H9 (cell line): ENCODE measurements around the gene TCIRG1. TPM values are rescaled to one million over a fixed set of nuclear protein-coding genes. Genes with fewer than 3 reads are reported as not detected.

Experiments
- DNase-seq: peaks from one replicate; pipeline ENCODE4 v3.0.0-alpha.2; 2017
- H2AFZ ChIP-seq: one replicate; pipeline ENCODE4 v1.6.1; 2013; ENCODE audit warnings: mild to moderate bottlenecking, low read length, control low read depth, moderate library complexity
- H2AK5ac ChIP-seq: 2 replicates; pipeline ENCODE4 v1.6.1; 2013; ENCODE audit warnings: low read length, control low read depth, mixed read lengths; ENCODE audit not compliant: insufficient read length
- H2BK120ac ChIP-seq: one replicate; pipeline ENCODE4 v1.6.1; 2013; ENCODE audit warnings: low read depth, mild to moderate bottlenecking, low read length, control low read depth, inconsistent platforms; ENCODE audit not compliant: poor library complexity, severe bottlenecking
- H2BK12ac ChIP-seq: 2 replicates; pipeline ENCODE4 v1.6.1; 2013; ENCODE audit warnings: low read length, control low read depth, mixed read lengths, low read depth; ENCODE audit not compliant: insufficient read length
- H2BK15ac ChIP-seq: 2 replicates; pipeline ENCODE4 v1.6.1; 2013; ENCODE audit warnings: low read depth, low read length, control low read depth
- H2BK20ac ChIP-seq: one replicate; pipeline ENCODE4 v1.6.1; 2013; ENCODE audit warnings: low read depth, mild to moderate bottlenecking, low read length, control low read depth, inconsistent platforms; ENCODE audit not compliant: poor library complexity, severe bottlenecking
- H2BK5ac ChIP-seq: 2 replicates; pipeline ENCODE4 v1.6.1; 2013; ENCODE audit warnings: low read length, control low read depth, mixed read lengths; ENCODE audit not compliant: insufficient read length
- H3K14ac ChIP-seq: 2 replicates; pipeline ENCODE4 v1.6.1; 2013; ENCODE audit warnings: low read length, control low read depth; ENCODE audit not compliant: insufficient read depth
- H3K18ac ChIP-seq: 2 replicates; pipeline ENCODE4 v1.6.1; 2013; ENCODE audit warnings: low read depth, mild to moderate bottlenecking, mixed read lengths, low read length, control low read depth; ENCODE audit not compliant: insufficient read length
- H3K23ac ChIP-seq: 2 replicates; pipeline ENCODE4 v1.6.1; 2013; ENCODE audit warnings: low read length, control low read depth, mixed read lengths, low read depth; ENCODE audit not compliant: insufficient read length
- H3K23me2 ChIP-seq: 2 replicates; pipeline ENCODE4 v1.6.1; 2013; ENCODE audit warnings: low read depth, mild to moderate bottlenecking, mixed read lengths, low read length, control low read depth; ENCODE audit not compliant: insufficient read length, poor library complexity, severe bottlenecking
- H3K27ac ChIP-seq: 2 replicates; pipeline ENCODE4 v1.5.1; 2013; ENCODE audit warnings: low read length, control low read depth, mixed read lengths, low read depth; ENCODE audit not compliant: insufficient read length
- H3K27me3 ChIP-seq: 2 replicates; pipeline ENCODE4 v1.6.1; 2013; ENCODE audit warnings: low read length, control low read depth, inconsistent platforms; ENCODE audit not compliant: insufficient read depth
- H3K4ac ChIP-seq: 2 replicates; pipeline ENCODE4 v1.6.1; 2013; ENCODE audit warnings: low read depth, mild to moderate bottlenecking, control low read depth, inconsistent platforms, low read length, moderate library complexity
- H3K4me1 ChIP-seq: 2 replicates; pipeline ENCODE4 v1.6.1; 2013; ENCODE audit warnings: low read length, control low read depth, inconsistent platforms; ENCODE audit not compliant: insufficient read depth
- H3K4me2 ChIP-seq: 2 replicates; pipeline ENCODE4 v1.6.1; 2013; ENCODE audit warnings: low read length, control low read depth, mixed read lengths; ENCODE audit not compliant: insufficient read length, insufficient read depth
- H3K56ac ChIP-seq: 2 replicates; pipeline ENCODE4 v1.6.1; 2013; ENCODE audit warnings: low read depth, mild to moderate bottlenecking, mixed read lengths, low read length, control low read depth; ENCODE audit not compliant: insufficient read length
- H3K79me1 ChIP-seq: 2 replicates; pipeline ENCODE4 v1.6.1; 2013; ENCODE audit warnings: low read depth, mild to moderate bottlenecking, moderate library complexity, low read length, control low read depth, inconsistent platforms; ENCODE audit not compliant: insufficient read depth, poor library complexity, severe bottlenecking
- H3K79me2 ChIP-seq: 2 replicates; pipeline ENCODE4 v1.6.1; 2013; ENCODE audit warnings: low read length, control low read depth, inconsistent platforms; ENCODE audit not compliant: insufficient read depth
- H3K9ac ChIP-seq: 2 replicates; pipeline ENCODE4 v1.6.1; 2013; ENCODE audit warnings: low read length, control low read depth, mixed read lengths; ENCODE audit not compliant: insufficient read length; ENCODE audit errors: extremely low read depth
- H3K9me3 ChIP-seq: one replicate; pipeline ENCODE4 v1.6.1; 2013; ENCODE audit warnings: low read depth, low read length, inconsistent platforms; ENCODE audit not compliant: control insufficient read depth
- H3T11ph ChIP-seq: one replicate; pipeline ENCODE4 v1.6.1; 2013; ENCODE audit warnings: mild to moderate bottlenecking, low read length, control low read depth, inconsistent platforms
- H4K20me1 ChIP-seq: one replicate; pipeline ENCODE4 v1.6.1; 2013; ENCODE audit not compliant: control insufficient read depth, insufficient read length, insufficient read depth
- H4K5ac ChIP-seq: 2 replicates; pipeline ENCODE4 v1.6.1; 2013; ENCODE audit warnings: low read depth, mild to moderate bottlenecking, mixed read lengths, low read length, control low read depth; ENCODE audit not compliant: insufficient read length
- H4K8ac ChIP-seq: replicated peaks from 2 replicates; pipeline ENCODE4 v1.6.1; 2013; ENCODE audit warnings: low read length, control low read depth, mixed read lengths, low read depth; ENCODE audit not compliant: insufficient read length
- H4K91ac ChIP-seq: 2 replicates; pipeline ENCODE4 v1.6.1; 2013; ENCODE audit warnings: low read depth, mild to moderate bottlenecking, moderate library complexity, mixed read lengths, low read length, control low read depth; ENCODE audit not compliant: insufficient read length
- H3K27ac Mint-ChIP-seq, 3 experiments: 2 replicates in 2 of 3; 3 replicates in 1 of 3; pipeline ENCODE4 v1.8.0; 2020 to 2021; ENCODE audit warnings: mixed read lengths in 3 of 3, mild to moderate bottlenecking in 1 of 3, moderate library complexity in 1 of 3
- H3K27me3 Mint-ChIP-seq: 2 replicates; pipeline ENCODE4 v1.8.0; 2021; ENCODE audit warnings: low read depth, mild to moderate bottlenecking, moderate library complexity, mixed read lengths
- H3K36me3 Mint-ChIP-seq, 3 experiments: 2 replicates in 2 of 3; 3 replicates in 1 of 3; pipeline ENCODE4 v1.8.0; 2020 to 2021; ENCODE audit warnings: low read depth in 3 of 3, mixed read lengths in 3 of 3; ENCODE audit not compliant: insufficient read depth in 1 of 3
- H3K4me1 Mint-ChIP-seq, 2 experiments: 2 replicates each; pipeline ENCODE4 v1.8.0; 2020; ENCODE audit warnings: mixed read lengths in 2 of 2
- H3K4me3 Mint-ChIP-seq, 2 experiments: 2 replicates in 1 of 2; 3 replicates in 1 of 2; pipeline ENCODE4 v1.8.0; 2020 to 2021; ENCODE audit warnings: mild to moderate bottlenecking in 2 of 2, mixed read lengths in 2 of 2, moderate library complexity in 1 of 2
- H3K9me3 Mint-ChIP-seq, 2 experiments: 2 replicates in 1 of 2; 3 replicates in 1 of 2; pipeline ENCODE4 v1.8.0; 2020; ENCODE audit warnings: mild to moderate bottlenecking in 2 of 2, mixed read lengths in 2 of 2, moderate library complexity in 1 of 2
- CTCF ChIP-seq: fragments of 200-600 bp; sonication (generic); conservative IDR thresholded peaks from 3 replicates; pipeline ENCODE4 v1.8.0; 2021; ENCODE audit warnings: antibody characterized with exemption, mild to moderate bottlenecking
- WGBS: extraction: QIAGEN DNeasy Blood & Tissue Kit; methylation state at CpG from one replicate; pipeline ENCODE4 v1.1.7; 2013; ENCODE audit warnings: missing lambda C conversion rate, low lambda C conversion rate, mixed read lengths; ENCODE audit not compliant: insufficient read length; ENCODE audit errors: extremely low coverage; 5-methylcytosine and 5-hydroxymethylcytosine counted together
- total RNA-seq: library from RNA; stranded (reverse); gene quantifications from 2 replicates; pipeline ENCODE4 v1.2.1, GENCODE V29; 2021

TCIRG1 gene
- total RNA-seq, 1 experiment from 2014 or later = 24.4 TPM

- H2AFZ ChIP-seq = no peak overlapping the region
- no peaks in the 10 kb centered on the region for H3K79me2 ChIP-seq
- H3K79me1 ChIP-seq = no peaks in the 10 kb centered on the region
- no peaks in the 10 kb centered on the region for H4K20me1 ChIP-seq
- Mint-ChIP-seq H3K27ac (no peak overlapping the region), H3K4me3 (no peak overlapping the region), H3K9me3 (no peaks in the 10 kb centered on the region), H3K4me1 (peaks cover 11 to 23% of the 10 kb centered on the region in 2 experiments), H3K36me3 (peaks cover 0 to 2% (median 0%) of the 10 kb centered on the region in 3 experiments; a peak in 3 of 7 replicates), H3K27me3 (no peaks in the 10 kb centered on the region; the same call in 1 of the 2 replicates)
- no peak overlapping the region for H4K5ac ChIP-seq
- no peak overlapping the region for H3K4me2 ChIP-seq
- no peak overlapping the region for H2BK120ac ChIP-seq
- no peaks in the 10 kb centered on the region for H3K27me3 ChIP-seq
- H3K4me1 ChIP-seq = no peaks in the 10 kb centered on the region; the same call in 1 of the 2 replicates
- H2BK15ac ChIP-seq = no peak overlapping the region
- DNase-seq = no peak
- WGBS = no CpG with 5 or more reads among the region's 12 CpGs
- no peak overlapping the region for H3K27ac ChIP-seq
- no peak overlapping the region for H4K8ac ChIP-seq
- H3K23ac ChIP-seq = no peak overlapping the region
- no peak overlapping the region for H2BK12ac ChIP-seq
- no peak overlapping the region for H2AK5ac ChIP-seq
- no peak overlapping the region for H2BK5ac ChIP-seq
- no peak overlapping the region for H3T11ph ChIP-seq
- H2BK20ac ChIP-seq = no peak overlapping the region
- no peak for TF ChIP-seq CTCF
- no peak overlapping the region for H4K91ac ChIP-seq
- no peak overlapping the region for H3K14ac ChIP-seq
- no peak overlapping the region for H3K9ac ChIP-seq
- H3K23me2 ChIP-seq = no peaks in the 10 kb centered on the region
- no peak overlapping the region for H3K56ac ChIP-seq
- no peak overlapping the region for H3K4ac ChIP-seq
- H3K18ac ChIP-seq = no peak overlapping the region
- H3K9me3 ChIP-seq = no peaks in the 10 kb centered on the region
Measured at GRCh38 chr11:68019486-68019885, 19.3 kb upstream of the TCIRG1 start.
